PC-3 (cell line): Measurements from ENCODE around the gene CNTNAP2. TPM values are rescaled to one million over a fixed set of nuclear protein-coding genes. Genes with fewer than 3 reads are reported as not detected.

Source experiments
- ATAC-seq: fragments of 200-7000 bp; cut with Tn5 transposase; 2 replicates; pipeline ENCODE4 v1.9.1; 2020; ENCODE audit warnings: mild to moderate bottlenecking, moderate library complexity
- BruUV-seq: library from RNA; stranded (reverse); fragments of 400-500 nt; replicated peaks from 2 replicates; lab custom pipeline; 2021; lab: Mats Ljungman, UMichigan
- CTCF ChIA-PET: fragments of 300-600 bp; sonication (Branson Sonifier 250); formaldehyde crosslinking; loops from one replicate; lab custom pipeline; 2022; ENCODE audit warnings: antibody characterized with exemption; lab: Charles Lee
- POLR2A ChIA-PET: fragments of 300-600 bp; sonication (Branson Sonifier 250); formaldehyde crosslinking; loops from one replicate; lab custom pipeline; 2022; ENCODE audit warnings: antibody characterized with exemption; ENCODE audit not compliant: unreplicated experiment; lab: Charles Lee
- DNase-seq: peaks from one replicate; pipeline ENCODE4 v3.0.0-alpha.2; 2015
- H2AFZ ChIP-seq: fragments of 300-600 bp; sonication (generic); 2 replicates; pipeline ENCODE4 v1.6.0; 2016; ENCODE audit warnings: antibody characterized with exemption, low read length
- H3F3A ChIP-seq: fragments of 300-600 bp; sonication (generic); one replicate; pipeline ENCODE4 v1.6.0; 2017; ENCODE audit warnings: antibody characterized with exemption, low read length, control low read depth, mild to moderate bottlenecking; ENCODE audit not compliant: unreplicated experiment
- H3K27ac ChIP-seq: fragments of 300-600 bp; sonication (generic); 2 replicates; pipeline ENCODE4 v1.5.1; 2016; ENCODE audit warnings: mild to moderate bottlenecking, low read length
- H3K27me3 ChIP-seq: fragments of 300-600 bp; sonication (generic); 2 replicates; pipeline ENCODE4 v1.6.1; 2016; ENCODE audit warnings: low read length, mixed read lengths
- H3K36me3 ChIP-seq: fragments of 300-600 bp; sonication (generic); 2 replicates; pipeline ENCODE4 v1.6.1; 2016; ENCODE audit warnings: low read depth, mixed run types, low read length, mixed read lengths
- H3K4me1 ChIP-seq: fragments of 300-600 bp; sonication (generic); 2 replicates; pipeline ENCODE4 v1.5.1; 2016; ENCODE audit warnings: low read length; ENCODE audit not compliant: insufficient read depth
- H3K4me2 ChIP-seq: fragments of 300-600 bp; sonication (generic); 2 replicates; pipeline ENCODE4 v1.6.0; 2016; ENCODE audit warnings: low read length
- H3K4me3 ChIP-seq: fragments of 300-600 bp; sonication (generic); 2 replicates; pipeline ENCODE4 v1.5.1; 2016; ENCODE audit warnings: mild to moderate bottlenecking, low read length, mixed read lengths
- H3K79me2 ChIP-seq: fragments of 300-600 bp; sonication (generic); 2 replicates; pipeline ENCODE4 v1.6.1; 2017; ENCODE audit warnings: low read length, mixed read lengths
- H3K9ac ChIP-seq: fragments of 300-600 bp; sonication (generic); 2 replicates; pipeline ENCODE4 v1.6.0; 2016; ENCODE audit warnings: mild to moderate bottlenecking, low read length
- H3K9me2 ChIP-seq: fragments of 300-600 bp; sonication (generic); replicated peaks from 2 replicates; pipeline ENCODE4 v1.6.1; 2016; ENCODE audit warnings: mixed run types, low read length, mixed read lengths
- H3K9me3 ChIP-seq: fragments of 300-600 bp; sonication (generic); 2 replicates; pipeline ENCODE4 v1.6.1; 2016; ENCODE audit warnings: low read length, mixed read lengths
- H4K20me1 ChIP-seq: fragments of 300-600 bp; sonication (generic); 2 replicates; pipeline ENCODE4 v1.6.1; 2016; ENCODE audit warnings: low read length, mixed read lengths
- CTCF ChIP-seq: fragments of 300-600 bp; sonication (generic); conservative IDR thresholded peaks from 2 replicates; pipeline ENCODE4 v1.5.1; 2017; ENCODE audit warnings: antibody characterized with exemption, low read depth, mild to moderate bottlenecking, low read length
- EZH2 ChIP-seq: fragments of 300-600 bp; sonication (generic); IDR thresholded peaks from one replicate; pipeline ENCODE4 v1.6.1; 2017; ENCODE audit warnings: antibody characterized with exemption, mild to moderate bottlenecking, low read length; ENCODE audit not compliant: unreplicated experiment
- EZH2phosphoT487 ChIP-seq: fragments of 300-600 bp; sonication (generic); IDR thresholded peaks from 2 replicates; pipeline ENCODE4 v1.6.1; 2018; ENCODE audit warnings: mild to moderate bottlenecking, antibody characterized with exemption, low read length, borderline replicate concordance
- intact Hi-C: fragments of 100-400 bp; cut with micrococcal nuclease; formaldehyde crosslinking; loops from 2 replicates; pipeline ENCODE4 v1.9.0; 2023
- total RNA-seq: library from RNA; depleted of rRNA; stranded (reverse); fragments of >200 nt; gene quantifications from 2 replicates; pipeline ENCODE4 v1.2.3, GENCODE V29; 2014

The CNTNAP2 gene
- total RNA-seq, 1 experiment from 2014 or later: 1.5 TPM

GRCh38 chr7:146606628-146607027 is 490.0 kb downstream of the CNTNAP2 start:
- H3F3A ChIP-seq: no peaks in the 10 kb centered on the region
- DNase-seq (no peak), ATAC-seq (no peak)
- POLR2A ChIA-PET: interaction anchor here (0.6 kb wide), 1 partner anchor 723 kb away, joined by 3 read pairs; no protein-coding TSS in a partner anchor
- H3K9me2 ChIP-seq: no peaks in the 10 kb centered on the region
- H3K79me2 ChIP-seq: no peaks in the 10 kb centered on the region
- H3K4me3 ChIP-seq: no peak overlapping the region
- BruUV-seq: no TSS peak
- TF ChIP-seq CTCF: no peak
- TF ChIP-seq EZH2phosphoT487: no peak
- TF ChIP-seq EZH2: no peak
- no peaks in the 10 kb centered on the region for H4K20me1 ChIP-seq
- no peak overlapping the region for H3K9ac ChIP-seq
- no peak overlapping the region for H3K27ac ChIP-seq
- CTCF ChIA-PET: no interaction called here
- H3K27me3 ChIP-seq: no peaks in the 10 kb centered on the region
- no peaks in the 10 kb centered on the region for H3K9me3 ChIP-seq
- no peak overlapping the region for H3K4me2 ChIP-seq
- intact Hi-C loops: no loop called here
- no peak overlapping the region for H2AFZ ChIP-seq
- H3K36me3 ChIP-seq: no peaks in the 10 kb centered on the region
- H3K4me1 ChIP-seq: no peaks in the 10 kb centered on the region

- intact Hi-C loops: no loop called here
Observed at GRCh38 chr7:146619641-146620040, 503.0 kb downstream of the CNTNAP2 start.

More at GRCh38 chr7:146619641-146620040, 503.0 kb downstream of the CNTNAP2 start:
- ATAC-seq: no peak
- H3K79me2 ChIP-seq: no peaks in the 10 kb centered on the region
- no peaks in the 10 kb centered on the region for H3K36me3 ChIP-seq
- DNase-seq: no peak
- H3K9me2 ChIP-seq: no peaks in the 10 kb centered on the region
- TF ChIP-seq EZH2: no peak
- no peak for TF ChIP-seq CTCF
- no peak for TF ChIP-seq EZH2phosphoT487
- H3K9ac ChIP-seq: no peak overlapping the region
- ChIA-PET CTCF (no interaction called here), POLR2A (no interaction called here)
- H3K9me3 ChIP-seq: no peaks in the 10 kb centered on the region
- BruUV-seq: no TSS peak
- H3K4me1 ChIP-seq: no peaks in the 10 kb centered on the region; the same call in 1 of the 2 replicates
- H4K20me1 ChIP-seq: no peaks in the 10 kb centered on the region
- no peaks in the 10 kb centered on the region for H3K27me3 ChIP-seq
- no peak overlapping the region for H2AFZ ChIP-seq
- H3F3A ChIP-seq: no peaks in the 10 kb centered on the region
- H3K27ac ChIP-seq: no peak overlapping the region
- H3K4me2 ChIP-seq: no peak overlapping the region
- no peak overlapping the region for H3K4me3 ChIP-seq
